A673 (cell line): ENCODE data around the gene ZNF516.

ENCODE experiments used
- CTCF ChIP-seq: fragments of 300-800, 200-600 bp; sonication (generic); conservative IDR thresholded peaks from 2 replicates; pipeline ENCODE4 v1.5.1; 2017; ENCODE audit warnings: low read depth, mild to moderate bottlenecking, antibody characterized with exemption, low read length, moderate library complexity, mixed read lengths
- EZH2 ChIP-seq: fragments of 200-600 bp; sonication (generic); IDR thresholded peaks from 2 replicates; pipeline ENCODE4 v1.6.1; 2017; ENCODE audit warnings: borderline replicate concordance, low read depth, mild to moderate bottlenecking, mixed read lengths, antibody characterized with exemption, low read length; ENCODE audit not compliant: poor library complexity, severe bottlenecking

DNA sequence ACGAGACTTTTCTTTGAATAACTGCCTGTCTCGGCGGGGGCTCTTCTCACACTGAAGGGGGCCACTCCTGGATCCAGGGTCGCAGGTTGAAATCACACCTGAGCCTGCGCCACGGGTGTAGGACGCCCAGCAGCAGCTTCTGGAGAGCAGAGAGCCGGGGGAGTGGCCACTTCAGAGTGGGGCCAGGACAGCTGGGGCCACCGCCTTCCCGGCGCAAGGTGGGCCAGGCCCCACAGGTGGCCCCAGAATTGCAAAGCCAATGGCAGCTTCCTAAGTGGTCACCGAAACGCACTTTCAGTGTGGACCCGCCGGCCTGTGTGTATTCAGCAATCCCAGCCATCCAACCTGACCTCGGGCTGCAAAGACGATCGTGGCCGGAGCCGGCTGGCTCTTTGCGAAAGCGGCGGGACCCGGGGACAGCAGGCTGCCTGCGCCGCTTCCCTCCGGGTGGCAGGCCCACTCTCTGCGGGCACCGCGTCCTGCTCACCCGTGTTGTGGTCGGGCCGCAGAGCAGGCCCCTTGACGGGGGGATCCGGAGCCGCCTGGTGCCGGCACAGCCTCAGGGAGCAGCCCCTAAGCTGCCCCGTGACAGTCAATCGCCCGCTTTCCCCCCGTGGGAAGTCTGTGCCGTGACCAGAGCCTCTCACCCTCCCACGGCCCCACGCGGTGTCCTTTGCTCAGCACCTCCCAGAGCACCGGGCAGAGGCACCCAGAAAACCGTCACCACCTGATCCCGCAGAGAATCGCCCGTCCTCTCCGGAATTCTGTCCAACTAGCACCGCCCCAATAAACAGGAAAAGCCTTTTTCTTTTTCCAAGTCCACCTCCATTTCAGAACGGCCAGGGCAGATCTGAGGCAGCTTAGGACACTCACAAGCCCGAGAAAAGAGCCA lies 144.7 kb downstream of the ZNF516 start:
- no peak for TF ChIP-seq CTCF
- TF ChIP-seq EZH2, result no peak
